ENCODE data around the gene CISTR.
"Not testable (repeated sequence)": the region's sequence is repeated elsewhere in the genome, so short reads cannot be mapped to it uniquely, and the experiment has no call there.

Gene CISTR

DNA sequence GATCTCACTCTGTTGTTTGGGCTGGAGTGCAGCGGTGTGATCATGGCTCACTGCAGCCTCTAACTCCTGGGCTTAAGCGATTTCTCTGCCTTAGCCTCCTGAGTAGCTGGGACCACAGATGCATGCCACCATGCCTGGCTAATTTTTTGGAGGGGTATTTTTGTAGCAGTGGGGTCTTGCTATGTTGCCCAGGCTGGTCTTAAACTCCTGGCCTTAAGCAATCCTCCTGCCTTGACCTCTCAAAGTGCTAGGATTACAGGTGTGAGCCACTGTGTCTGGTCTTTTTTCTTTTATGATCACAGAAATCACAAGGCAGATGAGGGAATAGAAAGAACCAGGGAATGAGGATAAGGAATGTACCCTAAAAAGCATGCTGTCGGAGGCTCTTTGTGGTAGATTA is 11.0 kb upstream of the CISTR start:
- not testable (repeated sequence) for DNase-seq

DNA sequence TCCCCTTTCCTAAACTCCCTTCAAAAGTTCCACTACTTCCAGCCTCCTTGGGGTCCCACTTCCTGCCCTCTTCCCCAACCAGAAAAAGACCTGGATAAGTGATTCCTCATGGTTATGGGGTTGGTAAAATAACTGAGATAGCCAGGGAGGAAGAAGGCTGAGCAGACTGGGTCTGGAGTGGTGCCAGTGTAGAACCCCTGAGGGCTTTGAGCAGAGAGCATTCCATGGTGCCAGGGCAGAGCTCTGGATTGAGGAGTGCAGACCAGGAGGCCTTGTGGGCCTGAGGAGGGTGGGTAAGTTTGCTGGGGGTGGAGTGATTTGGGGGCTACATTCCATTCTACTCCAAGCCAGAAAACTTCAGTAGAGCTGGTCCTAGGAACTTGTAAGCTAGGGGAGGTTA is 9.5 kb upstream of the CISTR start:
- DNase-seq, result no peak

DNA sequence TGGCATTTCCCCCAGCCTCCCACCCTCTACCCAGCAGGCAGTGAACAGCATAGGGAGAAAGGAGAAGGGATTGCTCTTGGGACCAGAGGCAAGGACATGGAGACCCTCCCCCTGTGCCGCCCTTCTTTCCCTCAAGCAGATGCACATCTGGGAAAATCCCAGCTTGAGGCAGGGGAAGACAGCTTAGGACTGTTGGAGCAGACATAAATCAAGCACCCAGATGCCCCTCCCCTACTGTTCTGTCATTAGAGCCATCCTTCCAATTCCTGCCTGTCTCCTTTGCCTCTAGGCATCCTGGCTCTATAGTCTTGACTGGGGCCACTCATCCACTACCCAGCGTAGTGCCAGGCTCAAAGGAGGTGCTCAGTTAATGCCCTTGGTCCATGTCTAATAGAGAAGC is 7.5 kb upstream of the CISTR start:
- no peak for DNase-seq

DNA sequence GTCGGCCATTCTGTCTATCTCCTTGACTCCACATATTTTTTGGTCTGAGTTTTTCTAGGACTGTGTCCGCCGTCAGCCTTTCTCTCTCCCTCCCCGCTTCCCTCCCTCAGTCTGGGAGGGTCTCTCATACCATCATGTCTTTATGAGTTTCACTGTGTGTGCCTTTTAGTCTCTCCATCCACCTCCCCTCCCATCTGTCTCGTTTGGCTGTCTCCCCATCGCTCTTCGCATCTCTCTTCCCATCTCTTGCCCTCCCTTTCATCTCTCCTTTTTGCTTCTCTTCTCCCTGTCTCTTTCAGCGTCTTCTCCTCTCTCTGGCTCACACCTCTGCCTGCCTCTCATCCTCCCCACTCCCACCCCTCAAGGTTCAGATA is 6.9 kb upstream of the CISTR start:
- DNase-seq, result no peak

DNA sequence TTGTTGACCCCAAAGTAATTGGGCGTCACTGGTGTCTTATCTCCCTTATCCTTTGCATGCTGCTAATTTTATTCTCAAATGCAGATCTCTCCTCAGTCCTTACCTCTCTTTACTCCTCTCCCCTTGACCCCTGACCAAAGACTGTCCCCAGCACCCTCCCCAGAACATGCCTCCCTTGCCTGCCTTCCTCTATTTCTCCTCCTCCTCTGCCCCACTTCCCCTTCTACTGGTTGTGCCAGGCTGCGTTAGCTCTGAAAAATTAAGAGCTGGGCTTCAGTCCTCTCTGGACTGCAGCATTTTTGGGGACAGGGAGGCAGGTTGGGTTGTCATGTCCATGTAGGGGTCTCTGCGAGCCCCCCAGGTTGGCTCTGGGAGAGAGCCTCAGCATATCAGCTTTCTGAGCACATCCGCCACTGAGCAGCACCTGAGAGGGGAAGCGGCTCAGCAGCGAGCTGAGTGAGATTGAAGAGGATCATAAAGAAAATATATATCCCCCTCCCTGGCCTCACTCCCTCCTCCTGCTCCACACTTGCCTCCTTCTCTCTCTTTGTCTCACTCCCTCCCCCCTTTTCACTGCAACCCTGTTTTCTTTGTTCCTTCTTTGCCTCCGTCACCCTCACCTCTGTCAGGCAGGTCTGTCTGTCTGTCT is 6.4 kb upstream of the CISTR start:
- DNase-seq, result no peak

DNA sequence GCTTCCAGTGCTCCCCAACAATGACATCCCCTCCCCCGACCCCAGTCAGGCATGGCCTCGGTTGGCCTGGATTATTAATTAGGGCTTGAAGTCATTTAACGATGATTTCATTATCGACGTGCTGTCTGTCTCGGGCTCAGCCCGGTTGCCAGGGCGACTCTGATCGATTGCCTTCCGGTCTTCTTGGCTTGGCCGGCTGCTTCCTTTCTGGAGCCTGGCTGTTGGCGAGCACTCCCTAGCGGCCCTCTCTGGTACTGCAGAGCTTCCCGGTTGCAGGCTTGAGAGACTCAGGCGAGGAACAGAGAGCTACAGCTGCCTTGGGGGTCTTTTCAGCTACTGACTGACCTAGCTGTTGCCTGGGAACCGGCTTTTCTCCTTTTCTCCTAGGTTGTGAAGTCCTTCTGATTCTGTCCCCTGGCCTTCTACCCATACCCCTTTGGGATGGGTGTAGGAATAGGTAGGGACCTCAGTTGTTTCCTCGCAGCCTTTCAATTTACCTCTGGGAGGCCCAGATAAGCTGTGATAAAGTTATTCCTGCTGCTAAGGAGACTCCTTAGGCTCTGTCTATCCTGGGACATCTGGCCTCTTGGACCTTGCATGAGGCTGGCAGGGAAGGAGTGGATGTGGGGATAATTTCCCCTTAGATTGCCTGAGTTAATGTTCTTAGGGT is 5.5 kb upstream of the CISTR start:
- DNase-seq, result peak; percentile 61

DNA sequence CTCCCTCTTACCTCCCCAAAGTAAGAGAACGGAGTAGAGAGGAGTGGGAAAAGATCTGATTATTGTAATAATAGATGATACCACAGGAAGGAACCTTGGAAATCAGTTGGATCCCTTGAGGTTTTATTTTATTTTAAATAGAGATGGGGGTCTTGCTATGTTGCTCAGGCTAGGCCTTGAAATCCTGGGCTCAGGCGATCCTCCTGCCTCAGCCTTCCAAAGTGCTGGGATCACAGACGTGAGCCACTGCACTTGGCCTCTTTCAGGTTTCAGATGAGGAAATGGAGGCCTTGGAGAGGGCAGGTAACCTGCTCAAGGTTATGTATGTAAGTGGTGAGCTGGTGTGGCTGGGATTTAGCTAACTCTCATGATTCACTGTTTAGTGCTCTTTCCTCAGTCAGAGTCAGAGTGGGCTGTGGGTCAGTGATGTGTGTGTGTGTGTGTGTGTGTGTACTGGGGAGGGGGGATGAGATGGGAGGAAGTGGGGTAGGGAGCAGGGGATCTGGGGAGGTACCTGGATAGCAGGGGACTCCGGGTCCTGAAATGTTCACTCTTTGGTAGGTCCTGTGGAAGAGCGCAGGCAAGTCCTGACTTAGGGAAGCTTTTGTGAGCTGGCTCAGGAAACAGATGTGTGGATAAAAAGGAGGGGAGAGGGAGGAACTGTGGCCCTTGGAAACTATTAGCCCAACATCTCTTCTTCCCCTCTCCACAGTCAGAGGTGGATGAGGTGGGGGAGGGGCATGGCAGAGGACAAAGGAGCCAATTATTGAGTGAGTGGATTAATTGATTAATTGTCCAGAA is 4.7 kb upstream of the CISTR start:
- no peak for DNase-seq

DNA sequence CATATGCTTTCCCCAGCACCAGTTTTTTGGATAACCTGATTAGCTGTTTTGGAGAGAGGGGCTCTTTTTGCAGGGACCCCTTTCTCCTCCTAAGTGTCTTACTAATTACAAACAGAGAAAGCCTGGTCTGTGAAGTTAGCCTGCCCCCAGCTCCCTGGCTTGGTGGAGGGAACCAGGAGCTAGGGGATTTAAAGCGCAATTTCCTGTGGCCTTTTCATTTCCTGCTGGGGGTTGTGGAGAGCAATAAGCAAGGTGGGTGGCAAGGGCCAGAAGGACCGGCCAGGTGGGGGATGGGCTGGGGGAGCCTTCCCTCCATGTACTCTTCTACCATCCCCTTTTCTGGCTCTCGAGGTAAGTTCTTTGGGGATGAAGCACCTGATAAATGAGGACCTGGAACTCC is 4.1 kb upstream of the CISTR start:
- no peak for DNase-seq

DNA sequence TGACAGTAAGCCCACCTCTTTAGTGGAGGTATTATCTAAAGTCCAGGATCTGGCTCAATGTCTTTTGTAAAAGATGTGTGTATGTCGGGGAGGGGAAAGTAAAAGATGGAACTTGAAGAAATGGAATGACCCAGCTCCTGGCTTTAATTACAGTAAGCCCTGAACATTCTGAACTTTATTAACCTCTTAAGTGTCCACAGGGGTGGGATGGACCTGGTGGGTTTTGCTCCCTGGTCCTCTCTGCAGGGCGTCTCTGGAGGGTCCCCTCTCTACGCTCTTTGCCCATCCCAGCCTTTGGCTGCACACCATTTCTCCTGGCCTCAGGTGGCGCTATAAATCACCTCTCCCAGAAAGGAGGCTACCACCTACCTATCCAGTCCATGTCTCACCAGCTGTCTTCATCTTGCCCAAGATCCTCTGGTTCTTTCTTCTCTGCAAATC is 3.7 kb upstream of the CISTR start:
- no peak for DNase-seq

DNA sequence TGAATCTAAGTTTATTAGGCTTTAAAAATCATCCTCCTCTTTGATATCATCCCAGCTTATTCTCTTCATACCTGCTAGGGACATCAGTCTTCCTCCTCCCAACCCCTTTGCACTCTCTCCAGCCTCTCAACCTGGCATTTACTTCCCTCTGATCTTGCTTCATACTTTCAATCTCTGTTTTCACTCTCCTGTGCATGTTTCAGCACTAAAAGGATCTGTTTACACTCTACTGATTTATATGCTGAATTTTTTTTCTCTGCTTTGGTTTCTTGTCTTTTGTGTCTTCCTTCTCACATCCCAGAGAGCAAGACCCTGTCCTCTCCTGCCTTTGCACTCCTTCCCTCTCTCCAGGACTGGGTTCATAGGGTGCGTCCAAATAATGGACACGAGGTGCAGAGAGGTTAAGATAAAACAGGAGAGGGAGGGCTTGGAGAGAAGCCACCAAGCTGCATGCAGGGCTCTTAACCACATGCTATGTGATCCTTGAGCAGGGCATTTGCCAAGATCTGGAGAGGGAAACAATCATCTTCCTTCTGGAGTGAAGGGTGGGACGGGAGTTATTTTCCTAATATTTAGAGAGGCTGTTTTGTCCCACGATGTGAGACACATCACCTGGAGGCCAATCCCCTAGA is 3.0 kb upstream of the CISTR start:
- DNase-seq, result peak; percentile 37

DNA sequence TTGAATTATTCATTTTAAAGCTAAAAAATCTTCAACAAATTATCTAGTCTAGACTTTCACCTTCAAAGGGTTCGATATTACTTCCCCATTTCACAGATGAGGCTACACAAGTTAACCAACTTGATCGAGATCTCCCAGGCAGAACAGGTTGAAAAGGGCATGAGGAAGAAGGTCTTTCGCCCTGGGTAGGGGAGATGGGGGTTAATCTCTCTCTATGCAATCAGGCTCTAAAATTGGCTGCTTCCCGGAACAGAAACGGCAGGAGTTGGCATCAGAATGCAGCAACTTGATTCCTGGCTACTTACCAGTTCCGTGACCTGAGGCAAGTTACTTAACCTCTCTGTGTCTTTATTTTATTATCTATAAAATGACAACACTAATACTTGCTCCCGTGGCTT is 2.4 kb upstream of the CISTR start:
- DNase-seq, result no peak

DNA sequence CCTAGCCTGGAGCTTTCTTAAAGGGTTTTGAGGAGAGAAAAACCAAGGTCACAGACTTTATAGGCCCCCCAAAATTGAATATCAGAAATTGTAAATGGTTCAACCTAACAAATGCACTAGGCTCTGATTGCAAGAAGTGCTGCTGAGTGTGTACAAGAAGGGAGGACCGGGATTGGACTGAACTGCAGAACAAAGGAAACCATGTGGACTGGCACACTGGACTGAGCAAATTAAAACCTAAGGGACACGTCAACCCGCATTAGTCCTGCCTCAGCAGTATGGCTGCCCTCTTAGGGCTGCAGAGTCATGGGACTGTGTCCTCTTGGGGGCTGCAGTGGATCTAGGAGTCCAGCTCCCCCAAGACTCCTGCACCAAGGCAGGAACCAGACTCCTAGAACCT is 842 bp upstream of the CISTR start:
- no peak for DNase-seq

DNA sequence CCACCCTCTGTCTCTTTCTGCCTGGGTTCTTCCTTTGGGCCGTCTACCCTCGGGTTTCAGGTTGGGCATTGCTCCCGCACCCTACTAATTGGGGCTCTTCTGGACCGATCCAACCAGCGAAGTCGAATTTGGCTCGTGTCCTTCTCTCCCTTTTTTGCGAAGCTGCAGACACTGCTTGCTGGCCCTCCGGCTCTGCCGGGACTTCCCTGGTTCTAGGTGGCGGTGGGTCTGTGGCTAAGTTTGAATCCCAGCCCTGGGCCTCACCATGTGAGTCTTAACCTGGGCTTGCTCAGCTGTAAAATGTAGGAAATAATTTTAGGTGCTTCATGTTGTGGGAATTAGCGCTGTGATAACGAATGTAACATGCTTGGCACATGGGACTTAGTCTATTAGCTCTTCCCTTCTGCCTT is 418 bp upstream of the CISTR start:
- no peak for DNase-seq

DNA sequence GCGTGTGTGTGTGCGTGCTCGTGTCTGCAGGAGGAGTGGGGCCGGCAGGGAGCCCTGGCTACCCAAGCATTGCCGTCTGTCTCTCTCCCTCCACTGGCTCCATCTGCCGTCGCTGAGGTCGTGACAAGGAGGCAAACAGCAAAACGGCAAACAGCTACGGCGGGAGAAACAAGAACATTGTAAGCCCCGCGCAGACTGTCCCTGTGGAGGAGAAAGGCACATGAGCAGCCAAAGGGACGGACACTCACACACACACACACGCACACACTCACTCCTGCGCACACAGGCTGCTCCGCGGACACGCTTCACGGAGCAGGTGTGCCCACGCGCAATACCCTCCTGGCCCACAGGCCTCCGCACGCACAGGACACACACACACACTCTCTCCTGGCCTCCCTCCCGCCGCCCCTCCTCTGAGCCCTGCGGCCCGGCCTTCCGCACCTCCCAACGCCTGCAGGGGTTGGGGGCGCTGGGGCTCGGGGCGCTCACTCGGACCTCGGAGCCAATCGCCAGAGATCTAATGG is 905 bp downstream of the CISTR start:
- no peak for DNase-seq

DNA sequence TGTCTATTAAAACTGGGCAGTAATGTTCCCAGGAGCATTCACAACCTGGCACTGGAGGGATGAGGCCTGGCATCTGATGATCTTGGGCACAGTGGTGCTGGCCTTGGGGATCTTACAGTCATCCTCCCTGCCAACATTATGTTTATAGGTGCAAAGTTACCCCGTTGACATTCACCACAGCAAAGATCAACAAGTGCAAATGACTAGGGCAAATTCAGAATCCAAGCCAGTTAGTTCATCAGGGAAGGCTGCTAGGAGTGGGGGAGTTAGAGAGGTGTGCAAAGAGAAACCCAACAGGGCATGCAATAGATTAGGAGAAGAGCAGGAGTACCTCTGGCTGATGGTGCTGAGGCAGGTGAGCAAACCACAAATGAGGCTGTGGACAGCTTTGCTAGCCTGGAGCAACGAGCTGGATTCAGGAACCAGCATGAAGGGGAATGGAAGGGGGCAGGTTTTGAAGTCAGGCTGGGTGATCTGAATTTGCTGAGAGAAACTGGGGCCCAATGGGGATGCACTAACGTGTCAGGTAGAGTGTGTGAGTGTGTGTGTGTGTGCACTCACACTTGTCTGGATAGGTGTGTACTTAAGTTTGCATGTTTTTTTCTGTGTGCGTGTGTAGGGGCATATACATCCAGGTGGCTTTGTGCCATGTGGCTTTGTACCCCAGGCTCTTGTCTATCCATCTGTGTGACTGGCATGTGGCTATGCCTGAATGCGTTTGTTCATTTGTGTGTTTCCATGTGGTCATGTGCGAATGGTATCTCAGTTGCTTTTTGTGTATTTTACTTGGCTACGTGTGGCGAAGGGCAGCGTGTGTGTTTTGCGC is 1.6 kb downstream of the CISTR start:
- DNase-seq, result no peak

DNA sequence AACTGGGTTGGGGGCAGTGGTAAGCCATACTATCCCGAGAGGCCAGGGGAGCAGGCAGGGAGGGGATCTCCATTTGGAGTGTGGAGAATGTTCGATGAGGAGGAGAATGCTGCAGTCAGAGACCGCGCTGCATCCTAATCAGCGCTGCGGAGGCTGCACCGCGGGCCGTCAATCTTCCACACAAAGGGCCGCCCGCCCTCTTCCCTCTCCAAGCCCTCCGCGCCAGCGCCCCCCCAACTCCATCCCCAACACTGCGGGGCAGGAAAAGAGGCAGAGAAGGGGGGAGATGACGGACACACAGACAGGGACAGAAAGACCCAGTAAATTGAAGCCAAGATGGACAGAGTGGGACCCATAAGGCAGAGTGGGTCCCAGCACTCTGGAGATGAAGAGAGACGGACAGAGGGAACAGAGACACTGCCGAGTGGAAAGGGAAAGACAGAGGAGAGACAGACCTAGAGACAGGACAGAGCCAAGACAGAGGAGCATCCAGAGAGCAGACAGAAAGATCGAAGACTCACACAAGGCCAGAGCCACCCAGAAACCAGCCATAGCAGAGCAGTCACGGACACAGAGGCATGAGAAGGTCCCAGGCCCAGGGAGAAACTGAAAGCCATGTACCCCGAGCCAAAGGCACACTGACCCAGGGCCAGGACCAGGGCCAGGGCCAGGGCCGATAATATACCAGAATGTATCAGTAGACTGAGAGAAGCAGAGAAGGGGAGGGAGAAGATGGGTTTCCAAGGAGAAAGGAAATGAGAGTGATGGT is 3.5 kb downstream of the CISTR start:
- DNase-seq, result no peak

DNA sequence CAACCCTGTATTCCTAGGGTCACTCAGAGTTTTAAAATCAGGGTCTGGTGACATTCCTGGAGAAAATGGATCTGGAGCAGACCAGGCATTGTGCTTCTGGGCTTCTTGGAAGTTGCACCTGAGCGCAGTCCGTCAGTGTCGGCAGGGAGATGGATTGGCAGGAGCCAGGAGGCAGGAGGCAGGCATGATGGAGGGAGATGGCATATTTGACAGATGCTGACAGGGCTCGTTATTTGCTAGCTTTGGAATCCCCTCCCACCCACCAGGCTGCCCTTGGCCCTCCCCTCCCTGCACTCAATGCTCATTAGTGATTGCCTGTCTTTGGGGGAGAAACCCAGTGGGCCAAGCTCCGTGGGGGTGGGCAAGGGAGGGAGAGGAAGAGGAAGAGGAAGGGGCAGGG is 4.7 kb downstream of the CISTR start:
- no peak for DNase-seq

DNA sequence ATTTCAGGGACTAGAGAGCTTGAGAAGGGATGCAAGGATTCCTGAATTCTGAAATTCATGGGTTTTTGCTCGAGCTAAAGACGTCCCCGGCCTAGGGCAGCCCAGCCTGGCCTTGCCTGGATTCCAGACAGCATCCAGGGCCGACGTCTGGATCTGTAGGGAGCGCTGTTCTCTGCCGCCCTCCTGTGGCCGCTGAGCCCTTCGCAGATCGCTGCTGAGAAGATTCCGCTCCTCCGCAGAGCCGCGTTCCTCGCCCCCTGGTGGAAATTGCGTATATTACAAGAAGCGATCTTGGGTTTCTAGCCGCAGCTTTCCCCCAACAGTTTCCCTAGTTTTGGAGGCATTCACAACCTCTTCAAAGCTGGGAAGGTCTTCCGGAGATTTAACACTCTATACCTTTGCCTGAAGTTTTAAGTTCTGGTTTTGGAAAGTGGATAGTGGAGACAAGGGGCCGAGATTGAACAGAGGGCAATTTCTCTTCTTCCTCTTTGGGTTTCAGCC is 5.1 kb downstream of the CISTR start:
- DNase-seq, result peak; percentile 86

DNA sequence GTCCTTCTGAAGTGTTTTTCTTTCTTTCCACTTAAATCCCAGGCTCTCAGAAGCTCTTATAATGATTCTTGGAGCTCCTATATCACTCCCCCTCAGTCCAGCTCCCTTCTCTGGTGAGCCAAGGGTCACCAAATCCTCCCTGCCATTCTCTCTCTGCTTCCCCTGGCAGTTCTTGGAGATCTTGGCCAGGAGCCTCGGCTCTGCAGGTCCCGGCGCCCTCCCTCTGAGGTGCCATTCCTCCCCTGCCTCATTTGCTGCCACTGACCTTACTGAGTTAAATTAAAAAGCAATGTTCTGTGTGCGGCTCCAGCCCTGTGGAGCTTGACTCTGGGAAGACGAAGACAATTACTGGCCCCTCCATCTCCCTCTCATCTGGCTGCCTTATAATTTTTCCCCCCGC is 7.0 kb downstream of the CISTR start:
- DNase-seq, result no peak

DNA sequence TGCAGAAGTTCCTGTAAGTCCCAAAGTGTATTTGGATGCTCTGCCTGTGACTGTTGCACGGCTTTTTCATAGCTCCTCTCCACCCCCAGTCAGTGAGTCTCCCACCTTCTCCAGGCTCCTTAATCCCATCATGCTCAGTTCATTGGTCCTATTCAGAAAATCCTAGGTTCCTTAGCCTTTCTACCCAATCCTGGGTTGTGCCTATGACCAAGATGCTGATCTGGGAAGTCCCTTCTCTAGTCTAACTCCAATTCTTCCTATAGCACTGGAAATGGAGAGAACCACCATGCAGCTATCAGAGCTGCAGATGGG is 7.7 kb downstream of the CISTR start:
- no peak for DNase-seq

DNA sequence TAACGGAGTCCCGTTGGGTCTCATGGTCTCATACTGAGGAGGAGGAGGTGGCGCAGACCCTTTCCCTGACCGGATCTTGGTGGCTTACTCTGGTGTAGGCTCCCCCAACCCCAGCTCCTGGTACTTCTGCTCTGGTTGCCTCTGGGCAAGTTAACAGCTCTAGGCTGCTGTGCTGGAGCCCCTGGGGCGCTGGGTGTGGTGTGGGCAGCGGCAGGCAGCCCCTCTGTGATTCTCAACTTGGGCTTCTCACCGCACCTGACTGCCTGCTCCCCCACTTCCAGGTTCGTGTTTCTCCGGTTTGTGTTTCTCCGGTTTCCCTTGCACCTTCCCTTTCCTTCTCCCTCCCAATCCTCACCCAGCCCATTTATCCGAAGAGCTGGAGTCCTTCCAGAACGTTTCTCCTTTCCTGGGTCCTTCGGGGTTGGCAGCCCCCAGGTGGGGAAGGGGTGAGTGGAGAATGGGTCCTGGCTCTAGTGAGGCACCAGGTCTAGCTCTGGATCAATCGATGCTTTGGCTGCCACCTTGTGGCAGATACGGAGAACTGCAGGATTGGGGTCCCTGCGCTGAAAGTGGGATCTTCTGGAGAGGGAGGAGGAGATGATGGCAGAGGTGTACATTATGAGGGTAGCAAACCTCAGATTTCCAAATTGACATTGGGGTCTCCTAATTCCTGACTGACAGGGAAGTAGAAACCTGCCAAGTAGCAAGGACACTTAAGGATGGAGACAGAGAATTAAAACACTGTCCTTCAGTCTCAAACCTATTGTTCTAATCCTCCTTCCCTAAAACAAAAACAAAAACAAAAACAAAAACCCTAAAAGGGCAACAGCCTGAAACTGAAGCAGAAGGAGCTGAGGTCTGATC is 8.3 kb downstream of the CISTR start:
- peak; percentile 50 for DNase-seq

Data from fibroblast of skin of right biceps (primary cell).